NK-92 treated with Interleukin-12 subunit alpha and Interleukin-12 subunit beta, amount 100 ng/mL, for 24 hours (cell line): ENCODE data around the gene SCARF1.

Experiments
- DNase-seq: peaks from one replicate; lab custom pipeline; 2025; lab: John Stamatoyannopoulos, UW

SCARF1 gene

DNA sequence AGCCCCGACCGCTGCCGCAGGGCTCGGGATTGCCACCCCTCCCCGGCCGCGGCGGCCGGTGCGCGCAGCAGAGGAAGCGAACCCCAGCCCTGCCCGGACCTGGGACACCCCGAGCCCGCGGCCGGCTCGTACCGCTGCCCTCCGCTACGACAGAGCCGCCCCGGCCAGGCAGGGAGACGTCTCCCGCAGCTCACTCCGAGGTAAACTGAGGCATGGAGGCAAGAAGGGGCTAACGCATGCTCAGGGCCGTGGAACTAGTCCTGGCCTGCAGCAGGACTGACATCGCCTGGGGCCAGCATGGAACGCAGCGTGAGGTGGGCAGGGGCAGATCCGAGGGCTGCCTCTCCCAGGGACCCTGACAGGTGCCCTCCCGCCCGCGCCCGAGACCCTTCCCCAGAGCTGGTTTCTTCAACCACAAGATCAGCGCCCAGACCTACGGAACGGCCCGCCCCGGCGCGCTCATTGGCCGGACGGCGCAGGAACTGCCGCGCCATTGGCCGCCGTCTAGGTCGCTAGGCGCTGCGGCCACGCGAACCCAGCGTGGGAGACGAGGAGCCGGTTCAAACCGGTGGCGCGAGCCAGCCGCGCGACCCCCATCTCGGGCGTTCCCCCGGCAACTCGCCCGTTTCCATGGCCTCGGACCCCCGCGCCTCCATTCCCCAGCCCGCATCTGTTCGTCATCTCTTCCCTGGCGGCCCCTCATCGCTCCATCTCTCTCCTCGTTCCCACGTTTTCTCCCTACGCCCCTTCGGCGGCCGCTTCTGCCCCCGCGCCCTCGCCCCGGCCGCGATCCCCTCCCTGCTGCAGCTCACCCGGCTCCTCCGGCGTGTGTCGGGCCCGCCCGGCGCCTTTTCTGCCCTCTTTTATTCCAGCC lies 17.3 kb downstream of the SCARF1 start, which contains the start of gene SLC43A2:
Gene SLC43A2 (minus strand): TSS at position 853 of the 874 bp plus-strand sequence. CDS start 960 bp downstream, outside the sequence.
- DNase-seq: no peak

DNA sequence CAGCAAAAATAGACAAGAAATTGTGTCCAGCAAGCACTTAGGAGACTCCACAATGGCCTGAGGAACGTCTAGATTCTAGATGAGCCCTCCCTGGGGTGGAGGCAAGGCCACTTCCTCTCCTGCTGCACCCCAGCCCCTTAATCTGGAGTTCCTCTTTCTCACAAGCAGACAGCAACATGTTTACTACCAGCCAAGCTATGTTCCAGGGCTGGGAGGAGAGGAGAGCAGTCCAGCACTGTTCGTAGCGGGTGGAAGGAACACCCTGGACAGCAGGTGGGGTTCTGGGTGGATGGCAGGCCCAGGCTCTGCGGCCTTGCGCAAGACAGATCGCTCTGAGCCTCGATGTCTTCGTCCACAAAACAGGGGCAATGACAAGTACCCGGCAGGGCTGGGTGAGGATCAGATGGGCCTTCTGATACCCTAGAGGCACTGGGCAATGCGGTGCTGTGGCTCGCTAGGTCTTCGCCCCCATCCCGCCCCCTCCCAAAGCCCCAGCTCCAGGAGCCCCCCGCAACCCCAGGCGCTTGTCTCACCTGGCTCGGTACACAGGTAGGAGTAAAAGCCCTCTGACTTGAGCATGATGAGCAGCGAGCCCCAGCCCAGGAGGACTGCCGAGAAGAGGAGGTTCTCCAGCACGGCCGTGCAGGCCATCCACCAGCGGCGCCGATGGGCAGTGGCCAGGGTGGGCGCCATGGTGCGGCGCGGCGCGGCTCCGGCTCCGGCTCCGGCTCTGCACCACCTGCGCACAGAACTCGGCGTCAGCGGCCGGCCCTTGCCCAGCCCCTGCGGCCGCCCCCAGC lies 18.1 kb downstream of the SCARF1 start:
- DNase-seq: no peak

DNA sequence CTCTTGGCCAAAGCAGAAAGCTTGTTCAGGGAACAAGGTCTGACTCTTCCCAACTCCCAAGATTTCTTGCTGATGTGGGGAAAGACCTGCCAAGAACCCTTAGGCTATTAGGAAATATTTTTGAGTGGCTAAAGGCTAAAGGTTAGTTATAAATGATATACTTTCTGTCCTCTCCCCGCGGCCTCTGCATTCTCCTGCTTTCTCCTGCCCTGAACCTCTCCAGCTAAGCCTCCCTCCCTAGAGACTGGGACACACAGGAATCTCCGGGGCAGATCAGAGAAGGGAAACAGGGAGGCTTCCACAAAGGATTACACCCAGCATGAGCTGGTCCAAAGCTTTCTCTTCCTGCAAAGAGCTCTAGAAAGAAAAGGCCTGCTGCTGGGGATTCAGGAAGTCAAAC lies 19.2 kb downstream of the SCARF1 start:
- DNase-seq: no peak

DNA sequence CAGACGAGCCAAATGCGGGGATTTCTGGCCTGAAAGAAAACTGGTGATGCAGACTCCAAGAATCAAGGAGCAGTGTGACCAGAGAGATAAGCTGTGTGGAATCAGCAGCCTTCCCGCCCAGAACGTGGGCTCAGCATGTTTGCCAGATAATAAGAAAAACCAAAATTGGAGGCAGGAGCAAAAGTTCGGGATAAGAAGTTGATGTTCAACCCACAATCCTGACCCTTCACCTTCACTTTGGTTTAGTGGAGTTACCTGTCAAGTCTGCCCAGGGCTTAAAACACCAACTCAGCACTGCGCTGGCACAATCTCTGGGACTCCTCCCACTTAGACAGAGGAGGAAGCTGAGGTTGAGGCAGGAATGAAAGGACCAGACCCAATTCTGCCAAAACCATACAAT lies 20.0 kb downstream of the SCARF1 start:
- no peak for DNase-seq

DNA sequence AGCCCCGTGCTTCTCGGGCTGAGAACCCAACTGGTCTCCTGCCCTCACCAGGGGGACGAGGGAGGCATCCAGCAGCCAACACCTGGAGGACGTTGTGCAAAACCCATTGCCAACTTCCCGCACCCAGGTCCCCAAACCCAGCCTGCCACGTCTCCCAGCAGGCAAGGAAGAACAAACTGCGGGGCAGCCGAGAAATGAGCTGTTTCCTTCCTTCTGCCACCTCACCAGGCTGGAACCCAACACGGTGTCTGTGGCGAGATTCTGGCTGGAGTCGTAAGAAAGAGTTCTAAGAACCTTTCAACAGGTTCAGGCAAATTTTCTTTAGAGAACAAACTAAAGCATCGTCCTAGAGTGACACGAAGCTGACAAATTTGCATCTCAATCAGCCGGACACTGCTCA lies 20.5 kb downstream of the SCARF1 start:
- no peak for DNase-seq

DNA sequence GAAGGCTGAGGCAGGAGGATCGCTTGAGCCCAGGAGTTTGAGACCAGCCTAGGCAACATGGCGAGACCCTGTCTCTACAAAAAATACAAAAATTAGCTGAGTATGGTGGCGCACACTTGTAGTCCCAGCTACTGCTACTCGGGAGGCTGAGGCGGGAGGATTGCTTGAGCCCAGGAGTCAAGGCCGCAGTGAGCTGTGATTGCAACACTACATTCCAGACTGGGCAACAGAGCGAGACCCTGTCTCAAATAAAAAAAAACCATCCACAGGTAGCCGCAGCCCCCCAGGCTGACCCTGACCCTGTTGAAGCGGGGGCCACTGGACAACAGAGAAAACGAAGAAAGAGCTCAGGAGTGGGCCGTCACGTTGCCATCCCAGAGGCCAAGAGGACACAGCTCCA lies 20.9 kb downstream of the SCARF1 start:
- DNase-seq: no peak

DNA sequence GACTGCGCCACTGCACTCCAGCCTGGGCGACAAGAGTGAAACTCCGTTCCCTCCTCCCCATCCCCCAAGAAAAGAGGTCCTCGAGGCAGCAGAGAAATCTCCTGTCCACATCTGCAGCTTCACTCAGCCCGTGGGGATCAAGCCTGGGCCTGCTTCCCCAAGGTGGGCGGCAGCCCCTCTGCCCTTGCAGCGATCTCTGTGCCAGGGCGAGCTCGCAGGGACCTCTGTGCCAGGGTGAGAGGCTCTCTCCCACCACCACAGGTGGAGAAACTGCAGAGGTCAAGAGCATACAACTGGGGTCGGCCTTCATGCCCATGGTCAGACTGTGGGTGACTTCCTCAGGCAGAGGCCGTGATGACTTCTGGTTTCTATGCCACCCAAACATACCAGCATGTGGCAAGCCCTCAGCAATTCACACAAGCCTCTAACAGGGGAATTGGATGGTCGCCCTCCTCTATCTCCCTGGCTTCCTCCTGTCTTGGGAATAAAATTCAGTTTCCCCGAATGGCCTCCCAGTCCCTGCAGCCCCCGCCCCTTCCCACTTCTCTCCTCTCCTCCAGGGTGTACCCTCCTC lies 22.4 kb downstream of the SCARF1 start:
- no peak for DNase-seq

DNA sequence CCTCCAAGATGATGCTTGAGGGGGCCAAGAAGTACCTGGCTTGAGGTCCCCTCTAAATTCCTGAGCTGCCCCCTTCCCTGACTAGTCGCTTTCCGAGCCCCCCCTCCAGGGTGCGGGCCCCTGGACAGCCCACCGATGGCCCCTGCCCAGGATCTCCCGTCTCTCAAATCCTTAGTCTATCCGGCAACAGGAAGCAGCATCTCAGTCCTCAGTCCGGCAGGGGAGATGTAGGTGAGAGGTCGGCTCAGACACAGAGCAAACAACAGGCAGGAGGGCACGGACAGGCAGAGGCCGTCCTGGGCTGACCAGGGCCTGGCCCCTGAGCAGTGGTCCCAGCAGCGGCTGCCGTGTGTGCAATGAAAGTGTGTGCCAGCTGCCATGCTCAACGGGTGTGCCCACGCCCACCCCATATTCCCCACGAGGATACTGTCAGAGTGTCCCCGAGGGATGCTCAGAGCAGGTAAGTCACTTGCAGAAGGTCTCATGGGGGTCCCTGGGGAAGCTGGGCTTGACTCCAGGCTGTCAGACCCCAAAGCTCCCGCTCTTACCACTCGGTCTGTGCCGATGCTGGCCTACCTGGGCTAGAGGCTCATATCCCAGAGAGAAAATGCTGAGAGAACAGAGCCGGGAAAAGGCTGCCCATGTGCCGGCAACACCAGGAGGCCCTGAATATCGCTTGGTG lies 24.1 kb downstream of the SCARF1 start:
- DNase-seq: no peak

DNA sequence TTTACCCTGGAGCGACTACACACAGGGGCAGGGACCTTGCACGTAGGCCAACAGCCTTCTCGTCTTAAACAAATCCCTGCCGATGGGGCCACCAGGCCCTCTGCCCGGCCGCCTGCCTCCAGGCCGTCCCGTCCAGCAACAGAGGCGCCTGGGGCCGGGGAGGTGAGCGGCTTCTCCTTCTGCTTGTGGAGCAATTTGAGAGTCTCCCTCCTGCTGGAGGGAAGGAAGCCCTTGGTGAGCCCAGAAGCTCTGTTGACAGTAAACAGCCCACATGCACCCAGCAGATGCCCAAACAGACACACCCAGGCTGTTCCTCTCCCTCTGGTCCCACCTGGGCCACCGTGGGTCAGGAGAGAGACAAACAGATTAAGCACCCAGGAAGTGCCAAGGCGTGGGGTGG lies 25.0 kb downstream of the SCARF1 start:
- DNase-seq: no peak

DNA sequence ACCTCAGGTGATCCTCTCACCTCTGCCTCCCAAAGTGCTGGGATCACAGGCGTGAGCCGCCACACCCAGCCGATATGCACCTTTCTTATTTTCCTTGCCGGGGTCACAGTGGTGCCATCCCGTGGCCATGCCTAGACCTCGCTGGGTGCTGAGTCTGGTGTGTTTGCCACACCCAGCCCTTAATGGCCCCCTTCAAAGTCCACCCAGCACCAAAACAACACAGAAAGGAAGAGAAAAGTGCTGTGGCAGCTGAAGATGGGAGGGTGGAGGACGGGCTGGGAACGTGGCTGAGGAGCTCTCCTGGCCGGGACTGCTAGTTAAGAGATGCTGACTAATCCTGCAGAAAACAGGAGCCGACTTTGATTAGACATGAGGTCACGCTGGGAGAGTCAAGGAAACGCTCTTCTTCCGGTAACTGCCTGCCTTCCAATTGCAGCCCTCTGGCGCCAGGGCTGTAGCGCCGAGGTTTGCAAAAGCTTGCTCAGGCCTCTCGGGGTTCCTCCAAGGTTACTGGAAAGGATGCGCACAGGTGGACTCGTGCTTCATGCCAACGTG lies 27.8 kb downstream of the SCARF1 start:
- no peak for DNase-seq

DNA sequence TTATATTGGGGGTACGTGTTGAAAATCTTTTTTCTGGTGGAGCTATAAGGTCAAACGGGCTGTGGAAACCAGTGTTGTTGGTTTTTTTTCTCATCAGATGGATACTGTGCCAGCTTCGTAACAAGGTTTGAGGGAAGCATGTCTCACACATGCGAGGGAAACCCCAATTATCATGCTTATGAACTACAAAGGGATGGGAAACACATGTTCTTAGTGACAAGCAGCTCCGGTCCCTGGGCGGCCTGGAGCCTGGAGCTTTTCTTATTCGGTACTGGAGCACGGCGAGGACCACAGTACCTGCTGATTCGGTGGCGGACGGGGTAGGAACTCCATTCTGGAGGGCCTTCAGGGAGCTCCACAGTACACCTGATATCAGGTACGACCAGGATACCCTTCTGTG lies 29.4 kb downstream of the SCARF1 start:
- no peak for DNase-seq

DNA sequence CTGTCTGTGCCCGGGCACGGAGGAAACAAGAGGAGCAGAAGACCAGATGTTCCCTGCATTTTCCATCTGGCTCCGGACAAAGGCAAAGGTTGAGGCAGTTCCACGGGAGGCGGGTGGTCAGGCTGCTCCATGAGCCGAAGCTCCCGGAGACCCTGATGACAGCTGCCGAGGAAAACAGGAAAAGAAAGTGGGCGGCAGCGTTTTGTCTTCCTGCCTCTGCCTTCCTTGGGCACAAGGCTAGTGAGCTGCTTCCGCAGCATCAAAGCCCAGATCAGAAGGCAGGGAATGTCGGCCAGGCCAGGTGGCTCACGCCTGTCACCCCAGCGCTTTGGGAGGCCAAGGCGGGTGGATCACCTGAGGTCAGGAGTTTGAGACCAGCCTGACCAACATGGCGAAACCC lies 33.1 kb downstream of the SCARF1 start:
- no peak for DNase-seq

DNA sequence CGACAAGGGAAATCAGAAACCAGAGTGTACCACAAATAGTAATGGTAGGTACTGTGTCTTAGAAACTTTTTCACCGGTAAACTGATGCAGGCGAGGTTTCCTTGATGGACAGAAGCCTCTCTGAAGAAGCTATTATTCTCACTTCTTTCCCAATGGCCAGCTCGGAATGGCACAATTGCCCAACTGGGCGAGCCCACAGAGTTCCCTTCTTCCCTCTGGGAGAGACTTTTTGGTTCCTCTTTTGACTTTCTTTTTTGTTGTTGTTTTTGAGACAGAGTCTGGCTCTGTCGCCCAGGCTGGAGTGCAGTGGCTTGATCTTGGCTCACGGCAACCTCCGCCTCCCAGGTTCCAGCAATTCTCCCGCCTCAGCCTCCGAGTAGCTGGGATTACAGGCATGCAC lies 33.8 kb downstream of the SCARF1 start:
- DNase-seq: no peak

DNA sequence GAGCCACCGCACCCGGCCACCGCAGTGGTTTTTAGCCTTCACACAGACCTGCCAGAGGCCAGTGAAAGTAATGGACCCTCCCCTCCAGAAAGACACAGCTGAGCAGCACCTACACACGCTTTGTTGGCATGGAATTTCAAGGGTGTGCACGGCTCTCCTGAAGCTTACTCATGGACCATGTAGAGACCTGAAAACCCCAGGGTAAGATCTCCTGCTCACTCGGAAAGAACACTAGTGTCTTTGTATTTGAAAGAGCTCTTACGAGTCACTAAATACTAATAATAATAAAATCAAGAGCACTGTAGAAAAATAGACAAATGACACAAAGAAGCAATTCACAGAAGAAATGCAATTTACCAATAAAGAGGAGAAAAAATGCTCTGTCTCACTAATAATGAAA lies 36.9 kb downstream of the SCARF1 start:
- DNase-seq: no peak

DNA sequence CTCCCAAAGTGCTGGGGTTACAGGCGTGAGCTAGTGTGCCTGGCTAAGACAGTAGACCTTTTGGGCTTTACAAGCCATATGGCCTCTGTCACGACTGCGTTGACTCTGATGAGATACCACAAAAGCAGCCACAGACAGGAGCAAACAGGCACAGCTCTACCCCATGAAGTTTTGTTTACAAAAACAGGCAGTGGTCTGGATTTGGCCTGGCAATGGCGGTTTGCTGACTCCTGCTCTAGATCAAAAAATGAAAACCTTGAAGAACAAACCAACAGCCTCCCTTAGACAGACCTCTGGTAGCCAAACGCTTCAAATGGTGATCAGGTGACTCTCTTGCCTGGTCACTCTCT lies 37.6 kb downstream of the SCARF1 start:
- DNase-seq: no peak

DNA sequence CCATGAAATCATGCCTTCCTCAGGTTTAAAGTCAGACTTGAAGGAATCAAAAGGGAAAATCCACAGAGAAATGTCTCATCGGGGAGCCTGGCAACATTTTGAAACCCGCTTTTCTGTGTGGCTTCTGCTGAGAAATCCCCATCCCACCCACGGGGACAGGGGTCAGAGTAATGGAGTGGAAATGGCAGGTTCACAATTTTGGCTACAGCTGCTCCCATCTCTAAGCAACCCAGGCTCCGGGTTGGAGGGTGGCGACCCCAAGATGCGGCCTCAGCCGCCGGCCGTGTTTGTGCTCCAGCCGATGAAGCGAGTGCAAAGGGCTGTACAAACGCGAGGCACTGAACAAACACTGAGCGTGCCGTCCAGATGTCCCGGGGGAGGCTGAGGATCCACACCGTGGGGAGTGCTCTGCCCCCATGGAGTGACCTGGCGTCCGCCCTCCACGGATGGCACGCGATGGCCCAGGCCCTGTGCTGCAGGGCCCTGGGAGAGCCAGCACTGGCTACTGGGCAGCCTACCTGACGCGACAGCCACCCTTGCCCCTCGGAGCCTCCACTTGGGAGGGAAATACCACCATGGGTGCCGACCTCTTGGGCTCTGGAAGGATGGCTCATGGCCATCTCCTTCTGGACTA lies 39.1 kb downstream of the SCARF1 start:
- no peak for DNase-seq

DNA sequence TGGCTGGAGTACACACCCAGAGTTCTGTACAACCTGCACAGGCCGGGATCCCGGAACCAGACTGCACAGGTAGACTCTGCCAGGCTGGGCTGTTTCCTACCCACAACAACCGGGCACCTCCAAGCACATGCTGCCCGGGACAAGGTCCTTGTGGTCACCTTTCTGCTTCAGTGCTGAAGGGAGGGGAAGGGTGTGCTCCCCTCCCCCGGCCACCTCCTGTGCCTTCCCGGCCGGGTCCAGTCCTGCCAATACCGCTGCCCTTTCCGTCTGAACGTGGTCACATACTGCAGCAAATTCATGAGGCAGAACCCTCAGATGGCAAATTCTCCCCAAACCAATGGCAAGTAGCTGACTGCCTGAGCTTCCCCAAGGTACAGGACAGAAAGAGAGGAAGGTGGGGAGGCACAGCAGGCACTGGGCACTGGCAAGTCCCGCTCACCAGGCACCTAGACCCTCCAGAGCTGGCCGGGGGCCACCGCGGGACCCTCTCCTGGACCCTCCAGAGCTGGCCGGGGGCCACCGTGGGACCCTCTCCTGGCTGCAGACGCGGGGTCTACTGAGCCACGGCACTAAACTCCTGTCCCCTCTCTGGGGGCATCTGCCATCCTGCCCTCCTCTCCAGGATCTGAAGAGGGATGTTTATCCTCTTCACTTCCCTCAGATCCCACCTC lies 39.7 kb downstream of the SCARF1 start:
- no peak for DNase-seq

DNA sequence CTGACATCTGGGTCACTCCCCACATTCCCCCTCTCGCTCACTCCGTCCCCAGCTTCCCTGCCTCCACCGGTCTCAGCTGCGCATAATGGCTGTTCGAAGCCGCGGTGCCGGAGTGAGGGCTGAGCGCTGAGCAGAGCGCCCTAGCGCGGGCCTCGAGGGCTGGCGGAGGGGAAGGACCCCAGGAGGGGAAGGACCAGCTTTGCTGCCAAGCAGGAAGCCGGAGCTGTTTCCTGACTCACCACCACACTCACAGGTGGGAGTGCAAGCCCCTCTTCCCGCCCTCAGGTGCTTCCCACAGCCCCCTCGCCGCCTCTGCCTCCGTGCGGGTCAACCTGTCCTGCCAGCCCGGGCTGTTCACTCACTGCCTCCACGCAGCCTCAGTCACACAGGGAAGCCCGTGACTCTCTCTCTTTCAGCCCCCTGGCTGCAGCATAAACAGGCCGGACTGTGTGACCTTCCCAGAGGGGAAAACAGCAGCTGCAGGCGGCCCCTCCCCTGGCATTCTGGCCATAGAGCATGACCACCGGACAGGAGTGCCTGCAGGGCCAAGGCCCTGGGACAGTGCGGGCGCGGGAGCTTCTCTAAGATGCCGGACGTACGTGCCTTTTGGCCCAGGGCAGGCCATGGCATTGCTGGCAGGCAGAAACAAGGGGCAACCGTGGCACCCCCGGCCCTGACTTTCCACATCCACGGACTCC lies 40.6 kb downstream of the SCARF1 start:
- DNase-seq: no peak

DNA sequence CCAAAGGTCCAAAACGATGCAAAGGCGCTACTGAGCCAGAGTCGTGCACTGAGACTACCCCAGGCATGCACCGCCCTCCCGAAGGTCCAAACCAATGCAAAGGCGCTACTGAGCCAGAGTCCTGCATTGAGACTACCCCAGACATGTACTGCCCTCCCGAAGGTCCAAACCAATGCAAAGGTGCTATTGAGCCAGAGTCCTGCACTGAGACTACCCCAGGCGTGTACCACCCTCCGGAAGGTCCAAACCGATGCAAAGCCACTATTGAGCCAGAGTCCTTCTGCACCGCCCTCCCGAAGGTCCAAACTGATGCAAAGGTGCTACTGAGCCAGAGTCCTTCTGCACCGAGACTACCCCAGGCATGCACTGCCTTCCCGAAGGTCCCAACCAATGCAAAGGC lies 44.0 kb downstream of the SCARF1 start:
- DNase-seq: no peak

DNA sequence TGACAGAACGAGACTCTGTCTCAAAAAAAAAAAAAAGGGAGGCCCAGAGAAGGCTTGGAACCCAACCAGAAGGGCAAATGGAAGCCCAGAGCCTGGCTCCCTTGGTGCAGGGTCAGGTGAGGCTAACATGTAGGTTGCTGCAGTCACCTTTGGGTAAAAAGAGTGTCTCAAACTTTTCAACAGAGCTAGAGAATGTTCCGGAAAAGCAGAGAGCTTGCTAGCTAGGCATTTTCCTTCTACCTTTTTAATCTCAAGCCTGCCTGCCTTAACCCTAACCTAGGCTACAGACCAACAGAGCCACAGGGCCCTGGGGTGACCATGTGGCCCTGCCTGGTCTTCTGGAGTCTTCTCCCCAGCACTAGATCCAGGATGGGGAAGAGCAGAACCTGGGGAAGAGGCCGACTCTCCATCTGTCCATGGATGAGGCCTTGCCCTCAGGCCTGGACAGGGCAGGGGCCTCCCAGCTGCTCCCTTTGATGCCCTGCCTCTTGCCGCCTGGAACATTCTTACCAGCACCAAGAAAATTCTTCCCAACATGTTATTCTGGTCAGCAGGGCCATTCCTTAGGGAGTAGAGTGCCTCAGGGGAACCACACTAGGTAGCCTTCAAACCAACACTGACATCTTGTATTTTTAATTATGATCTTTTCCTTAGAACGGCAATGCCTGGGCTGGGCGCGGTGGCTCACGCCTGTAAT lies 47.0 kb downstream of the SCARF1 start:
- no peak for DNase-seq
